ENCODE measurements around the gene DLX4.
A peak's percentile ranks its signal among the peaks of the same experiment; 100 is the strongest.

DLX4 gene

GRCh38 chr17:49969134-49969759 is at the start of gene DLX4:
TSS of gene DLX4 (plus strand) at chr17:49969190. CDS start at chr17:49969469, 279 bp downstream.
- peak; percentile 37 for DNase-seq

GRCh38 chr17:49920030-49920769 is 48.8 kb upstream of the DLX4 start:
- no peak for DNase-seq

- no peak for DNase-seq
These were observed 46.9 kb upstream of the DLX4 start for GRCh38 chr17:49922095-49922494.

- DNase-seq: no peak
These were observed 44.9 kb upstream of the DLX4 start for GRCh38 chr17:49924116-49924515.

GRCh38 chr17:49924589-49924988 is 44.4 kb upstream of the DLX4 start:
- DNase-seq: no peak

GRCh38 chr17:49925921-49926320 is 43.1 kb upstream of the DLX4 start:
- DNase-seq: no peak

- no peak for DNase-seq
These were observed 42.1 kb upstream of the DLX4 start for GRCh38 chr17:49926886-49927285.

GRCh38 chr17:49928126-49928800 is 40.7 kb upstream of the DLX4 start:
- DNase-seq: no peak

- DNase-seq: no peak
These were observed 40.0 kb upstream of the DLX4 start for GRCh38 chr17:49928837-49929475.

- DNase-seq: no peak
These were observed 38.1 kb upstream of the DLX4 start for GRCh38 chr17:49930880-49931279.

- DNase-seq: no peak
These were observed 37.4 kb upstream of the DLX4 start for GRCh38 chr17:49931416-49932137.

- no peak for DNase-seq
These were observed 36.8 kb upstream of the DLX4 start for GRCh38 chr17:49932138-49932723.

- no peak for DNase-seq
These were observed 36.1 kb upstream of the DLX4 start for GRCh38 chr17:49932901-49933300.

- DNase-seq: no peak
These were observed 33.3 kb upstream of the DLX4 start for GRCh38 chr17:49935526-49936210.

GRCh38 chr17:49936386-49936785 is 32.6 kb upstream of the DLX4 start:
- no peak for DNase-seq

GRCh38 chr17:49939318-49939717 is 29.7 kb upstream of the DLX4 start:
- no peak for DNase-seq

GRCh38 chr17:49941427-49941826 is 27.6 kb upstream of the DLX4 start:
- DNase-seq: no peak

- no peak for DNase-seq
These were observed 26.0 kb upstream of the DLX4 start for GRCh38 chr17:49942947-49943346.

- no peak for DNase-seq
These were observed 24.6 kb upstream of the DLX4 start for GRCh38 chr17:49944273-49944870.

GRCh38 chr17:49946208-49946607 is 22.8 kb upstream of the DLX4 start:
- no peak for DNase-seq

- DNase-seq: no peak
These were observed 21.9 kb upstream of the DLX4 start for GRCh38 chr17:49946964-49947584.
